ENCODE data around the gene REC114. TPM values are rescaled to one million over a fixed set of nuclear protein-coding genes. Genes with fewer than 3 reads are reported as not detected.
"Not testable (repeated sequence)": the region's sequence is repeated elsewhere in the genome, so short reads cannot be mapped to it uniquely, and the experiment has no call there.

Gene REC114
- polyA plus RNA-seq, 3 donors = not detected

- no peak overlapping the region for H3K4me3 Mint-ChIP-seq
Measured at GRCh38 chr15:73426323-73426994, 16.5 kb upstream of the REC114 start.

DNA sequence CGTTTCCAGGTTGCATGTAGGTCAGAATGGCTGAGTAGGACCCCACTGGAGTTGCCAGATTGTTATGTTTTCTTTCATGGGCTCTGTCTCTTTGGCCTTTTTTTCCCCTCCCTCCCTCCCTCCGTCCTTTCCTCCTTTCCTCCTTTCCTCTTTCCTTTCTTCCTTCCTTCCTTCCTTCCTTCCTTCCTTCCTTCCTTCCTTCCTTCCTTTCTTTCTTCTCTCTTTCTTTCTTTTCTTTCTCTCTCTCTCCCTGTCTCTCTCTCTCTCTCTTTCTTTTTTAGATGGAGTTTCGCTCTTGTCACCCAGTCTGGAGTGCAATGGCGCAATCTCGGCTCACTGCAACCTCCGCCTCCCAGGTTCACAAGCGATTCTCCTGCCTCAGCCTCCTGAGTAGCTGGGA is 11.6 kb upstream of the REC114 start:
- H3K79me2 ChIP-seq (ENCODE audit: insufficient read depth, low read length); H3K27ac Mint-ChIP-seq; H4K20me1 ChIP-seq (ENCODE audit: insufficient read depth, low read length); H3K9me3 ChIP-seq (replicated peaks in 1 of 2; ENCODE audit: control insufficient read depth in 1 of 2, insufficient read depth in 1 of 2, low read length in 2 of 2); H3K36me3 Mint-ChIP-seq; H3K4me1 Mint-ChIP-seq; H3K27ac ChIP-seq (ENCODE audit: low read depth in 1 of 2, low read length in 2 of 2); DNase-seq; H2AFZ ChIP-seq (ENCODE audit: insufficient read depth, low read depth, low read length, poor library complexity, severe bottlenecking); H3K9ac ChIP-seq (ENCODE audit: insufficient read depth, low read length, poor library complexity, severe bottlenecking); H3K36me3 ChIP-seq (replicated peaks in 1 of 2; ENCODE audit: control insufficient read depth in 1 of 2, insufficient read depth in 2 of 2, low read length in 2 of 2); H3K4me3 Mint-ChIP-seq; H3K4me3 ChIP-seq (replicated peaks in 1 of 3; ENCODE audit: low read depth in 2 of 3, low read length in 3 of 3); H3K4me1 ChIP-seq (ENCODE audit: control insufficient read depth in 1 of 2, insufficient read depth in 2 of 2, low read length in 2 of 2); H3K9me3 Mint-ChIP-seq; intact Hi-C loops (cut with micrococcal nuclease); H3K4me2 ChIP-seq (replicated peaks; ENCODE audit: extremely low read depth, low read length, poor library complexity, severe bottlenecking): not testable (repeated sequence)
- H3K27me3 ChIP-seq (ENCODE audit: control insufficient read depth in 2 of 2, insufficient read depth in 2 of 2, low read length in 2 of 2) = peaks cover 14 to 26% of the 10 kb centered on the region in 2 donors
- peaks cover 13 to 36% (median 15%) of the 10 kb centered on the region in 3 donors for H3K27me3 Mint-ChIP-seq (ENCODE audit: low read depth in 3 of 3)
- WGBS (ENCODE audit: insufficient coverage) = 82% methylated on average over 3 of the region's 7 CpGs

More at GRCh38 chr15:73426323-73426994, 16.5 kb upstream of the REC114 start:
- Mint-ChIP-seq H3K4me1 (no peaks in the 10 kb centered on the region), H3K27me3 (ENCODE audit: low read depth in 3 of 3) (peaks cover 11 to 19% (median 17%) of the 10 kb centered on the region in 3 donors), H3K9me3 (peaks cover 0 to 1% (median 0%) of the 10 kb centered on the region in 7 donors), H3K27ac (peak overlapping the region in 1 of 7 donors; percentile 53), H3K36me3 (no peaks in the 10 kb centered on the region)
- DNase-seq = no peak
- TF ChIP-seq, protein P1, sequence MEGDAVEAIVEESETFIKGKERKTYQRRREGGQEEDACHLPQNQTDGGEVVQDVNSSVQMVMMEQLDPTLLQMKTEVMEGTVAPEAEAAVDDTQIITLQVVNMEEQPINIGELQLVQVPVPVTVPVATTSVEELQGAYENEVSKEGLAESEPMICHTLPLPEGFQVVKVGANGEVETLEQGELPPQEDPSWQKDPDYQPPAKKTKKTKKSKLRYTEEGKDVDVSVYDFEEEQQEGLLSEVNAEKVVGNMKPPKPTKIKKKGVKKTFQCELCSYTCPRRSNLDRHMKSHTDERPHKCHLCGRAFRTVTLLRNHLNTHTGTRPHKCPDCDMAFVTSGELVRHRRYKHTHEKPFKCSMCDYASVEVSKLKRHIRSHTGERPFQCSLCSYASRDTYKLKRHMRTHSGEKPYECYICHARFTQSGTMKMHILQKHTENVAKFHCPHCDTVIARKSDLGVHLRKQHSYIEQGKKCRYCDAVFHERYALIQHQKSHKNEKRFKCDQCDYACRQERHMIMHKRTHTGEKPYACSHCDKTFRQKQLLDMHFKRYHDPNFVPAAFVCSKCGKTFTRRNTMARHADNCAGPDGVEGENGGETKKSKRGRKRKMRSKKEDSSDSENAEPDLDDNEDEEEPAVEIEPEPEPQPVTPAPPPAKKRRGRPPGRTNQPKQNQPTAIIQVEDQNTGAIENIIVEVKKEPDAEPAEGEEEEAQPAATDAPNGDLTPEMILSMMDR (IDR thresholded peaks at IDR 0.05) = no peak
- Histone ChIP-seq H3K4me3 (replicated peaks in 1 of 3; ENCODE audit: low read depth in 2 of 3, low read length in 3 of 3) (no peak overlapping the region), H3K4me1 (ENCODE audit: control insufficient read depth in 1 of 2, insufficient read depth in 2 of 2, low read length in 2 of 2) (no peaks in the 10 kb centered on the region), H3K36me3 (replicated peaks in 1 of 2; ENCODE audit: control insufficient read depth in 1 of 2, insufficient read depth in 2 of 2, low read length in 2 of 2) (no peaks in the 10 kb centered on the region), H3K27ac (ENCODE audit: low read depth in 1 of 2, low read length in 2 of 2) (no peak overlapping the region), H3K9ac (ENCODE audit: insufficient read depth, low read length, poor library complexity, severe bottlenecking) (no peak overlapping the region), H3K27me3 (ENCODE audit: control insufficient read depth in 2 of 2, insufficient read depth in 2 of 2, low read length in 2 of 2) (peaks cover 20 to 24% of the 10 kb centered on the region in 2 donors), H3K4me2 (replicated peaks; ENCODE audit: extremely low read depth, low read length, poor library complexity, severe bottlenecking) (no peak overlapping the region), H4K20me1 (ENCODE audit: insufficient read depth, low read length) (no peaks in the 10 kb centered on the region), H3K9me3 (replicated peaks in 1 of 2; ENCODE audit: control insufficient read depth in 1 of 2, insufficient read depth in 1 of 2, low read length in 2 of 2) (no peaks in the 10 kb centered on the region), H2AFZ (ENCODE audit: insufficient read depth, low read depth, low read length, poor library complexity, severe bottlenecking) (no peak overlapping the region), H3K79me2 (ENCODE audit: insufficient read depth, low read length) (no peaks in the 10 kb centered on the region)
- no CpG with 5 or more reads among the region's 5 CpGs for WGBS (ENCODE audit: insufficient coverage)
- intact Hi-C loops (cut with micrococcal nuclease) = no loop called here

All from CD14-positive monocyte (primary cell).